Activated CD8-positive, alpha-beta T cell treated with anti-CD3 and anti-CD28 coated beads for 36 hours (primary cell): Measurements from ENCODE around the gene CMIP. TPM values are rescaled to one million over a fixed set of nuclear protein-coding genes. Genes with fewer than 3 reads are reported as not detected.

ENCODE experiments used
- ATAC-seq: fragments of 200-7000 bp; cut with Tn5 transposase; one replicate; pipeline ENCODE4 v1.10.0; 2021; ENCODE audit warnings: mild to moderate bottlenecking, moderate library complexity
- CTCF ChIA-PET: fragments of 350-600 bp; sonication (Branson Sonifier 250); formaldehyde crosslinking; loops from one replicate; lab custom pipeline; 2021; ENCODE audit warnings: antibody characterized with exemption; lab: Charles Lee
- POLR2A ChIA-PET: fragments of 350-600 bp; sonication (Branson Sonifier 250); formaldehyde crosslinking; loops from one replicate; lab custom pipeline; 2021; ENCODE audit warnings: antibody characterized with exemption; lab: Charles Lee
- DNase-seq: peaks from one replicate; pipeline ENCODE4 v3.0.0-alpha.2; 2020
- H3K27ac Mint-ChIP-seq: one replicate; pipeline ENCODE4 v1.8.0; 2021; ENCODE audit warnings: mild to moderate bottlenecking, mixed read lengths
- H3K27me3 Mint-ChIP-seq: one replicate; pipeline ENCODE4 v1.8.0; 2021; ENCODE audit warnings: mixed read lengths
- H3K36me3 Mint-ChIP-seq: one replicate; pipeline ENCODE4 v1.8.0; 2021; ENCODE audit warnings: low read depth, mixed read lengths
- H3K4me1 Mint-ChIP-seq: one replicate; pipeline ENCODE4 v1.8.0; 2021; ENCODE audit warnings: low read depth, mixed read lengths
- H3K4me3 Mint-ChIP-seq: one replicate; pipeline ENCODE4 v1.8.0; 2021; ENCODE audit warnings: mild to moderate bottlenecking, moderate library complexity, mixed read lengths
- H3K9me3 Mint-ChIP-seq: one replicate; pipeline ENCODE4 v1.8.0; 2021; ENCODE audit warnings: mixed read lengths
- intact Hi-C: fragments of 100-400 bp; cut with micrococcal nuclease; formaldehyde crosslinking; loops from one replicate; pipeline ENCODE4 v1.10.0; 2022
- total RNA-seq, 2 experiments: library from RNA; stranded (reverse); gene quantifications; one replicate each; pipeline ENCODE4 v1.2.3, GENCODE V29; 2021
- TF ChIP-seq, protein P1 (sequence below): fragments of 200-600 bp; IDR thresholded peaks from one replicate; pipeline ENCODE4 v1.8.0; 2022; ENCODE audit warnings: antibody characterized with exemption, mild to moderate bottlenecking

The CMIP gene
- total RNA-seq, 2 experiments from 2014 or later, result 37.6 to 38.5 TPM

DNA sequence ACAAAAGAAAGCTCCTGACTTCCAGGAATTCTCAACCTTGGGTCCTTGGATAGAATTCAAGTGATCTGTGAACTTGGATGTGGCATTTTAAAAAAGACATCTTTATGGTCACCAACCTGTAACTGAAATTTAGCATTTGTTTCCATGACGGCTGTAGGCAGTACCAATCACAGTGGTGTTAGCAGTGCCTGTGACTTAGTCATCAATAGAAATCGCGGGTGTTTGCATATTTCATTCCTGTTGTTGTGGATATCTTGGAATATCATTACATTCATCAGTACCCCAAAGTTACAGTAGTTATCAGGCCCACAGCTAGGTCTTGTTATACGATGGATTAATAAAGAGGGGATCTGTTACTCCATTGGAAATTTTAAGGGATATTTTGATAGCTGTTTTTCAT lies 81.6 kb downstream of the CMIP start:
- ChIA-PET POLR2A (interaction anchor here (0.7 kb wide), 1 partner anchor 42 kb away, joined by 3 read pairs; no protein-coding TSS in a partner anchor), CTCF (interaction anchor here (0.8 to 1.0 kb wide), 3 partner anchors 13 to 96 kb away, joined by 3 to 4 read pairs (median 3); no protein-coding TSS in a partner anchor)
- intact Hi-C loops, result no loop called here

DNA sequence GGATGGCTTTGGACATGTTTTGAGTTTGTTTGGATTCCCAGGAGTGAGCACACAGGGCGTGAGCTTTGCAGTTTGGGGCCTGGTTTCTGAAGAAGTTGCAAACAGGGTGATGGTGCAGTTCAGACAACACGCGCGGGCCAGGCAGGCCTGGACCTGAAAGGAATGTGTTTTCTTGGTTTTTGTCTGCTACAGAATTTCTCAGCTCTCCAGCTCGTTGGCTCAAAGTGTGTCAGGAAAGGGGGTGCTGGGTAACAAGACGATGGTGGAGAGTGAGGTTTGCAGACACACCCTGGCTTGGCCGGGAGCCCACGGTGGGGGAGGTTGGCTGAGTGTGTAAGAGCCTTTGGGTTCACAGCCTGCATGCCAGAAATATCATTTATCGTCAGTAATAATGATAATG lies 82.3 kb downstream of the CMIP start:
- CTCF ChIA-PET, result interaction anchor here (0.8 to 1.1 kb wide), 3 partner anchors 14 to 98 kb away, joined by 3 to 5 read pairs (median 3); no protein-coding TSS in a partner anchor
- H3K4me3 Mint-ChIP-seq, result no peak overlapping the region
- H3K27ac Mint-ChIP-seq, result peak overlapping the region; percentile 55
- H3K9me3 Mint-ChIP-seq, result no peaks in the 10 kb centered on the region
- POLR2A ChIA-PET, result no interaction called here
- H3K27me3 Mint-ChIP-seq, result no peaks in the 10 kb centered on the region
- TF ChIP-seq, protein P1, sequence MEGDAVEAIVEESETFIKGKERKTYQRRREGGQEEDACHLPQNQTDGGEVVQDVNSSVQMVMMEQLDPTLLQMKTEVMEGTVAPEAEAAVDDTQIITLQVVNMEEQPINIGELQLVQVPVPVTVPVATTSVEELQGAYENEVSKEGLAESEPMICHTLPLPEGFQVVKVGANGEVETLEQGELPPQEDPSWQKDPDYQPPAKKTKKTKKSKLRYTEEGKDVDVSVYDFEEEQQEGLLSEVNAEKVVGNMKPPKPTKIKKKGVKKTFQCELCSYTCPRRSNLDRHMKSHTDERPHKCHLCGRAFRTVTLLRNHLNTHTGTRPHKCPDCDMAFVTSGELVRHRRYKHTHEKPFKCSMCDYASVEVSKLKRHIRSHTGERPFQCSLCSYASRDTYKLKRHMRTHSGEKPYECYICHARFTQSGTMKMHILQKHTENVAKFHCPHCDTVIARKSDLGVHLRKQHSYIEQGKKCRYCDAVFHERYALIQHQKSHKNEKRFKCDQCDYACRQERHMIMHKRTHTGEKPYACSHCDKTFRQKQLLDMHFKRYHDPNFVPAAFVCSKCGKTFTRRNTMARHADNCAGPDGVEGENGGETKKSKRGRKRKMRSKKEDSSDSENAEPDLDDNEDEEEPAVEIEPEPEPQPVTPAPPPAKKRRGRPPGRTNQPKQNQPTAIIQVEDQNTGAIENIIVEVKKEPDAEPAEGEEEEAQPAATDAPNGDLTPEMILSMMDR, result no peak
- intact Hi-C loops, result no loop called here
- DNase-seq, result no peak
- no peak for ATAC-seq
- H3K36me3 Mint-ChIP-seq, result peaks cover 5% of the 10 kb centered on the region
- H3K4me1 Mint-ChIP-seq, result peaks cover 58% of the 10 kb centered on the region

More for the DNA sequence above, 81.6 kb downstream of the CMIP start:
- DNase-seq (no peak), ATAC-seq (no peak)
- Mint-ChIP-seq H3K27ac (peak overlapping the region; percentile 9), H3K27me3 (no peaks in the 10 kb centered on the region), H3K36me3 (peaks cover 5% of the 10 kb centered on the region), H3K4me1 (peaks cover 65% of the 10 kb centered on the region), H3K4me3 (no peak overlapping the region), H3K9me3 (no peaks in the 10 kb centered on the region)
- TF ChIP-seq, protein P1, result no peak

DNA sequence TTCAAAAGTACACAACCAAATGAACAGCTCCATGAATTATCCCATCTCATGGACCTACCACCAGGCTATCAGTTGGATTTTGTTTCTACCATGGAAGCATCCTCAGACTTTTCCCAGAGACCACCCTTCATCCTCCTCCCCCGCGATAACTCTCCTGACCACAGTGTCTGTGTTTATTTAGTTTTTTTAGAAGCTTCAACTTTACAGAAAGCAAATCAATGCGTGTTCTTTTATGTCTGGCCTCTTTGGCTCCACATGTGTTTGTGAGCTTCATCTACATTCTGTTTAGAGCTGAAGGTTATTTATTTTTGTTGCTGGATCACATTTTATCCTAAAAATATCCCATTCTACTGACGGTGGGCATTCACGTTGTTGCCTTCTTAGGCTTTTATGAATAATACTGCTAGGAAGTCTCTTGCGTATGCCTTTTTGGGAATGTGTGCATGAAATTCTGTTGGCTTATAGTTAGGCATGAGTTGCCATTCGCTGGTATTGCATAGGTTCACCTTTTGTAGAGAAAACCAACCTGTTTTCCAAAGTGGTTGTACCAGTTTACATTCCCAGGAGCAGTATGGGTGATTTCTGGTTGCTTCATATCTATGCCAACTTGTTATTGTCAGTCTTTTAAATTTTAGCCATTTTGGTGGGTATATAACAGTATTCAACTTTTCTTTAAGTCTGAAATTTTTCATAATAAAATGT lies 83.0 kb downstream of the CMIP start:
- POLR2A ChIA-PET, result interaction anchor here (1.0 kb wide), 1 partner anchor 13 kb away, joined by 3 read pairs; no protein-coding TSS in a partner anchor
- no peak overlapping the region for H3K27ac Mint-ChIP-seq
- peaks cover 51% of the 10 kb centered on the region for H3K4me1 Mint-ChIP-seq

DNA sequence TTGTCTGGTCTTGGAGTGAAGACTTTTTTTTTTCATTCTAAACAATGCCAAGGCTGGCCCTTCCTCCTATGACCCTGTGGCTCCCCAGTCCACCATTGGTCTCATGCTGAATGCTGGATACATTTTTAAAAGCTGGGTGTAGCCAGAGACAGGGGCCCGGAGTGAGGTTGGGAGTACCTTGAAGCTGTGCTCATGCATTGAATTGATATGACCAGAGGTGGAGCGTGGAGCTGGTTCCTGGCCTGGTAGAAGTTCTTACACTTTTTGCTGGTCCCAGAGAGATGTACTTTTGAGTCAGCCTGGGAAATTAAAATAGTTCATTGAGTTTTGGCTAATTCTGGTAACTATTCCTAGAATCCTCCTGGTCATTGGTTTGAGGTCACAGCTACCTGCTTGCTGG lies 83.6 kb downstream of the CMIP start:
- TF ChIP-seq, protein P1, result no peak
- peaks cover 5% of the 10 kb centered on the region for H3K36me3 Mint-ChIP-seq
- H3K4me3 Mint-ChIP-seq, result no peak overlapping the region
- POLR2A ChIA-PET, result interaction anchor here (1.0 kb wide), 1 partner anchor 14 kb away, joined by 3 read pairs; no protein-coding TSS in a partner anchor
- CTCF ChIA-PET, result interaction anchor here (0.8 kb wide), 1 partner anchor 10 kb away, joined by 3 read pairs; no protein-coding TSS in a partner anchor
- H3K27me3 Mint-ChIP-seq, result no peaks in the 10 kb centered on the region
- DNase-seq (peak; percentile 27), ATAC-seq (peak; percentile 41)
- no peak overlapping the region for H3K27ac Mint-ChIP-seq
- peaks cover 48% of the 10 kb centered on the region for H3K4me1 Mint-ChIP-seq
- H3K9me3 Mint-ChIP-seq, result no peaks in the 10 kb centered on the region
- intact Hi-C loops, result no loop called here

More for the DNA sequence above, 83.0 kb downstream of the CMIP start:
- Mint-ChIP-seq H3K27me3 (no peaks in the 10 kb centered on the region), H3K36me3 (peaks cover 5% of the 10 kb centered on the region), H3K4me3 (no peak overlapping the region), H3K9me3 (no peaks in the 10 kb centered on the region)
- DNase-seq (no peak), ATAC-seq (no peak)
- TF ChIP-seq, protein P1, result no peak
- CTCF ChIA-PET, result interaction anchor here (0.8 to 1.1 kb wide), 3 partner anchors 11 to 99 kb away, joined by 3 to 5 read pairs (median 3); no protein-coding TSS in a partner anchor
- intact Hi-C loops, result no loop called here

DNA sequence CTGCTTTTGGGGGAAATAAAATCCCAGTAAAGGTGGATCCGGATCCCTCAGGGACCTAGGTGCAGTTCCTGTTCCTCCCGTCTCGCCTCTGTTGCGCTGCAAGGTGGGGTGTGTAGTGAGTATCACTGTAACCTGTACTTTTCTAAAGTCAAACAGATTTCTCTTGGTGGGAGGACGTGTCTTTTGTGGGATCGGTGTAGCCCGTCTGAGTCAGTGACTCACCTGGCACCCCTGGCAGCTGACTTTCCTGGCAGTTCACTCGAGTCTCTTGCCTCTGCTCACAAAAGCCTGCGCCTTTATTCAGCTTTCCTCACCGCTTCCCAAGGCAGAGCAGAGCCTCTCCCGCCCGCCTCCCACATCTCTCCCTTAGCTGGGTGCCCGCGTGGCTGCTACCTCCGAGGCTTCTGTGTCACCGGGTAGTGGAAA lies 85.7 kb downstream of the CMIP start:
- Mint-ChIP-seq H3K27me3 (no peaks in the 10 kb centered on the region), H3K4me3 (no peak overlapping the region), H3K4me1 (peaks cover 38% of the 10 kb centered on the region), H3K27ac (no peak overlapping the region), H3K36me3 (peaks cover 5% of the 10 kb centered on the region), H3K9me3 (no peaks in the 10 kb centered on the region)
- TF ChIP-seq, protein P1, result no peak
- ChIA-PET POLR2A (no interaction called here), CTCF (no interaction called here)
- no peak for ATAC-seq
- no peak for DNase-seq
- intact Hi-C loops, result no loop called here
